GM18526 (cell line): Measurements from ENCODE around the gene PPM1M.

Experiments
- POLR2A ChIP-seq: IDR thresholded peaks from 3 replicates; pipeline ENCODE4 v1.6.1; 2011; ENCODE audit not compliant: insufficient read length; ENCODE audit errors: extremely low read depth

Gene PPM1M

GRCh38 chr3:52232279-52233107 is 13.1 kb upstream of the PPM1M start:
- TF ChIP-seq POLR2A, result no peak

GRCh38 chr3:52233108-52233591 is 12.4 kb upstream of the PPM1M start:
- no peak for TF ChIP-seq POLR2A

GRCh38 chr3:52233968-52234367 is 11.6 kb upstream of the PPM1M start:
- no peak for TF ChIP-seq POLR2A

GRCh38 chr3:52234516-52235447 is 10.8 kb upstream of the PPM1M start:
- TF ChIP-seq POLR2A, result no peak

GRCh38 chr3:52236424-52236886 is 9.1 kb upstream of the PPM1M start:
- TF ChIP-seq POLR2A, result no peak

GRCh38 chr3:52237006-52237656 is 8.4 kb upstream of the PPM1M start:
- no peak for TF ChIP-seq POLR2A

- no peak for TF ChIP-seq POLR2A
Measured at GRCh38 chr3:52237657-52238172, 7.8 kb upstream of the PPM1M start.

- no peak for TF ChIP-seq POLR2A
Measured at GRCh38 chr3:52238193-52238760, 7.3 kb upstream of the PPM1M start.

GRCh38 chr3:52238761-52239701 is 6.5 kb upstream of the PPM1M start, which contains the start of gene TWF2:
TWF2 (minus strand) TSS chr3:52239158; CDS start chr3:52239016, 142 bp downstream.
- TF ChIP-seq POLR2A, result peak; percentile 93

GRCh38 chr3:52240059-52240885 is 5.3 kb upstream of the PPM1M start:
- peak; percentile 37 for TF ChIP-seq POLR2A

- no peak for TF ChIP-seq POLR2A
Measured at GRCh38 chr3:52240886-52241370, 4.6 kb upstream of the PPM1M start.

- no peak for TF ChIP-seq POLR2A
Measured at GRCh38 chr3:52242039-52242438, 3.5 kb upstream of the PPM1M start.

GRCh38 chr3:52243791-52244628 is 1.5 kb upstream of the PPM1M start:
- peak; percentile 48 for TF ChIP-seq POLR2A
